GM21737 (cell line): Measurements from ENCODE around the gene BTNL3.
"Not testable (repeated sequence)": the region's sequence is repeated elsewhere in the genome, so short reads cannot be mapped to it uniquely, and the experiment has no call there.

ENCODE experiments used
- ATAC-seq: cut with Tn5 transposase; IDR thresholded peaks from one replicate; pipeline ENCODE4 v1.9.1; 2021; ENCODE audit warnings: mild to moderate bottlenecking, moderate library complexity; ENCODE audit not compliant: unreplicated experiment

BTNL3 gene

DNA sequence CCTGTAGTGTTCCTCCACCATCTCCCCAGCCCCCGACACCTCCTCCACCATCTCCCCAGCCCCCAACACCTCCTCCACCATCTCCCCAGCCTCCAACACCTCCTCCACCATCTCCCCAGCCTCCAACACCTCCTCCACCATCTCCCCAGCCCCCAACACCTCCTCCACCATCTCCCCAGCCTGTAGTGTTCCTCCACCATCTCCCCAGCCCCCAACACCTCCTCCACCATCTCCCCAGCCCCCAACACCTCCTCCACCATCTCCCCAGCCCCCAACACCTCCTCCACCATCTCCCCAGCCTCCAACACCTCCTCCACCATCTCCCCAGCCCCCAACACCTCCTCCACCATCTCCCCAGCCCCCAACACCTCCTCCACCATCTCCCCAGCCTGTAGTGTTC, 57.2 kb downstream of the BTNL3 start:
- not testable (repeated sequence) for ATAC-seq

DNA sequence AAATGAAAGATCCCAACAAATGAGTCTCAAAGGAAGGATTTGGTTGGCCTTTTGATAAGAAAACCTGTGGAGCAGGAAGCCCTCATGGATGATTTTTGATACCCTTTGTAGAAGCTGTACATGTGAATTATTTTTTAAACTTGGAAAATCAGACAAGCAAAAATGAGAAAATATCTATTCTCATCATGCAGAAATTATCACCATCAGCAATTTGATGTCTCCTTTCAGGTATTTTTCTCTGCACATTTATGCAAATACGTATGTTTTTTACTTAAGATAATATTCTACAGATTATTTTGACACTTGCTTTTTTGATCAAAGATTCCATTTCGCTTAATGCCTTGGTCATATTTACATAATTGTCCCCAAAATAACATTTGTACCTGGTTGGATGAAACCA, 58.6 kb downstream of the BTNL3 start:
- ATAC-seq = no peak

DNA sequence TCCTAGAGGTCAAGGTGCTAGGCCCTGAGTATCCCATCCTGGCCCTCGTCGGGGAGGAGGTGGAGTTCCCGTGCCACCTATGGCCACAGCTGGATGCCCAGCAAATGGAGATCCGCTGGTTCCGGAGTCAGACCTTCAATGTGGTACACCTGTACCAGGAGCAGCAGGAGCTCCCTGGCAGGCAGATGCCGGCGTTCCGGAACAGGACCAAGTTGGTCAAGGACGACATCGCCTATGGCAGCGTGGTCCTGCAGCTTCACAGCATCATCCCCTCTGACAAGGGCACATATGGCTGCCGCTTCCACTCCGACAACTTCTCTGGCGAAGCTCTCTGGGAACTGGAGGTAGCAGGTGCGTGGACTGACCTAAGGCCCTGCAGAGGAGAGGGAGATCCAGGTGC, 59.3 kb downstream of the BTNL3 start:
- no peak for ATAC-seq

DNA sequence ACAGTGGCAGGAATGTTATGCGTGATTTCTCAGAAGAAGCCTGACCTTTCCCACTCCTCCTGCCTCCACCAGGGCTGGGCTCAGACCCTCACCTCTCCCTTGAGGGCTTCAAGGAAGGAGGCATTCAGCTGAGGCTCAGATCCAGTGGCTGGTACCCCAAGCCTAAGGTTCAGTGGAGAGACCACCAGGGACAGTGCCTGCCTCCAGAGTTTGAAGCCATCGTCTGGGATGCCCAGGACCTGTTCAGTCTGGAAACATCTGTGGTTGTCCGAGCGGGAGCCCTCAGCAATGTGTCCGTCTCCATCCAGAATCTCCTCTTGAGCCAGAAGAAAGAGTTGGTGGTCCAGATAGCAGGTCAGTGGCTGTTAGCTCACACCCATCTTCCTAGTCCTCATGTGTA, 61.4 kb downstream of the BTNL3 start:
- no peak for ATAC-seq

DNA sequence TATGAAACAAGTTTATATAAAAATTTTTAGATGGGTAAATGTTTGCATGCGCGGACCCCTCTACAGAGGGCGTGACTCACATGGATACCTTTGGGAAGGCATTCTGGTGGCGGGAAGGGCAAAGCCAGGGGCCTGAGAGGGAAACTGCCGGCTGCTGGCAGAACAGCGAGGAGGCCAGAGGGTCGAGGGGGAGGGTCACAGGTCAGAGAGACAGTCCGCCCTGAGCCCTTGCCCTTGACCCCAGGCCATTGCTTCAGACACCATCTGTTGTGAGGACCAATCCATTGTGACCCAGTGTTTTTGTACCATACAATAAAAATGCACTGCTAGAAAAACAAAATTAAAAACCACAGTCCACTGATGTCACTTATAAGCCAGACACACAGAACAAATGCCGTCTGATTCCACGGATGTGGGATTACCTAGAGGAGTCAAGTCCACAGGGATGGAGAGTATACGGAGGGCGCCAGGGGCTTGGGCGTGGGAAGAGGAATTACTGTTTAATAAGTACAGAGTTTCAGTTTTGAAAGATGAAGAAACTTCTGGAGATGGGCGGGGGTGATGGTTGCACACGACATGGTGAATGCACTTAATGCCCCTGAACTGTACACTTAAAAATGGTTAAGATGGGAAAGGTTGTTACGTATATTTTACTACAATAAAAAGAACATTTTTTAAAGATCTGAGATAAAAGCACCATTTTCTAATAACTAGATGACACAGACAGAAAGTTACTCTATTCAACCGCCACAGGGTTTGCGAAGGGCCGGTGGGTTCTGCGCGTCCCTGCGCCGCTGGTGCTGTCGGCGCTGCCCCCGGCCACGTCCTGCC, 63.4 kb downstream of the BTNL3 start:
- no peak for ATAC-seq

- no peak for ATAC-seq
These were observed 64.2 kb downstream of the BTNL3 start for GRCh38 chr5:181052672-181053487.

DNA sequence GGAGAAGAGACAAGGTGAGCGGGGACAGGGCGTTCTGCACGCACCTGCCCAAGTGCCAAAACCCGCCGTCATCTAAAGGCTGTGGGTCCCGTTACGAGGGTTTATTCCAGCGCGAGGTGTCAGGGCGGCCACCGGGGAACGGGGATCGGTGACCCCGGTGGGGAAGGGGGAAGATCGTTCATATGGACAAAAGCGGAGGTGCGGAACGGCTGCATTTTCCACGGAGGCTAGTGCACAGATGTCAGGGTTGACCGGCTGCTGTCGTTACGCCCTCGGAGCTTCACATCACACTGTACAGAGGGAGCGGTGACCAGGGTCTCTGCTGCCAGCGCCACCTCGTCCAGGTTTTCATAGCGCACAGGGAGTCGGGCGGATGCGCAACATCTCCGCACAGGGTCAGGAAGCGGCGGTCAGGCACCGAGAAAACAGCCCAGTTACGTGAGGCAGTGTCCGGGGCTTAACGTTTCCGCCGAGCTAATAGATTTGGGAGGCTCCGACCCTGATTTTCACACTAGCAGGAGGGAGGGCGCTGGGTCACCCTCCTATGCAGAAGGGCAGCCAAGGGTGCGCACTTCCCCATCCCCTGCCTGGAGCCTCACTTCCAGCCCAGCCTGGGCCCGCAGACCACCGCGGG, 65.0 kb downstream of the BTNL3 start:
- ATAC-seq = no peak

DNA sequence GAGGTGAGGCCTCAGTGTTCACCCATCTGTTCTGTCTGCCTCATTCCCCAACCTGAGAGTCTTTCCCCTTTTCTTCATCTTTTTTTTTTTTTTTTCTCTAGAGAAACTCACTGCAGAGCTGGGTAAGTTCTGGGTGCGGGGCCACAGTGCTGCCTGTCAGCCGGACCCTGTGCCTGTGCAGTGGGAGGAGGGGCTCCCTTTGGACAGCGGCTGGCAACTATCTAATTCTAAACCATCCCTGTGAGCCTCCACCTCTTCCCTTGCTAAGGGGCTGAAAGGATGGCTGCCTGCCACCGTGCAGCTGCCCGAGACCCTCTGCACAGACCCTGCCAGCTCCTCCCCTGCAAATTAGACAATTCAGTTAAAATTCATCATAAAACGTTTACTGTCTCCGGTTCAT, 65.5 kb downstream of the BTNL3 start:
- ATAC-seq = no peak

- no peak for ATAC-seq
These were observed 66.3 kb downstream of the BTNL3 start for GRCh38 chr5:181054871-181055459.
